Progenitor cell of endocrine pancreas (in vitro differentiated cells): Measurements from ENCODE around the gene OIT3. TPM values are rescaled to one million over a fixed set of nuclear protein-coding genes. Genes with fewer than 3 reads are reported as not detected.

ENCODE experiments used
- DNase-seq: peaks from one replicate; pipeline ENCODE4 v3.0.0; 2021; ENCODE audit warnings: low spot score; ENCODE audit not compliant: unreplicated experiment
- H3K27ac Mint-ChIP-seq: 2 replicates; pipeline ENCODE4 v1.8.0; 2021; ENCODE audit warnings: mild to moderate bottlenecking, moderate library complexity, mixed read lengths
- H3K27me3 Mint-ChIP-seq: 2 replicates; pipeline ENCODE4 v1.8.0; 2021; ENCODE audit warnings: mixed read lengths
- H3K36me3 Mint-ChIP-seq: 2 replicates; pipeline ENCODE4 v1.8.0; 2022; ENCODE audit warnings: mixed read lengths; ENCODE audit not compliant: insufficient read depth
- H3K4me1 Mint-ChIP-seq: 2 replicates; pipeline ENCODE4 v1.8.0; 2021; ENCODE audit warnings: low read depth, mixed read lengths
- H3K4me3 Mint-ChIP-seq: 2 replicates; pipeline ENCODE4 v1.8.0; 2021; ENCODE audit warnings: low read depth, mild to moderate bottlenecking, moderate library complexity, mixed read lengths
- H3K9me3 Mint-ChIP-seq: 2 replicates; pipeline ENCODE4 v1.8.0; 2021; ENCODE audit warnings: low read depth, mixed read lengths
- CTCF ChIP-seq: fragments of 200-600 bp; sonication (generic); IDR thresholded peaks from one replicate; pipeline ENCODE4 v1.5.0; 2021; ENCODE audit warnings: antibody characterized with exemption, mild to moderate bottlenecking; ENCODE audit not compliant: unreplicated experiment
- long read RNA-seq: library from polyadenylated mRNA; unstranded; transcript quantifications from one replicate; pipeline ENCODE4 v2.0.0, GENCODE V29; 2020
- total RNA-seq: library from RNA; stranded (reverse); gene quantifications from 2 replicates; pipeline ENCODE4 v1.2.1, GENCODE V29; 2021

The OIT3 gene
- 1.1 TPM in 2 replicates for total RNA-seq
- long read RNA-seq, partial matches to known transcripts: 0 of 2 reads
- long read RNA-seq, other reads (novel, unspliced or antisense): 2 of 2 reads

GRCh38 chr10:72893136-72893798 is at the start of gene OIT3:
Gene OIT3 (plus strand): TSS chr10:72893739. CDS start chr10:72893799, 60 bp downstream.
- H3K9me3 Mint-ChIP-seq: no peaks in the 10 kb centered on the region
- peaks cover 3% of the 10 kb centered on the region for H3K27me3 Mint-ChIP-seq
- no peak for DNase-seq
- H3K27ac Mint-ChIP-seq: no peak within 1 kb of the TSS
- H3K36me3 Mint-ChIP-seq: peaks cover 14% of the 10 kb centered on the region
- peaks cover 3% of the 10 kb centered on the region for H3K4me1 Mint-ChIP-seq
- H3K4me3 Mint-ChIP-seq: no peak within 1 kb of the TSS
- no peak for TF ChIP-seq CTCF

- peaks cover 9% of the 10 kb centered on the region for H3K9me3 Mint-ChIP-seq
- H3K4me3 Mint-ChIP-seq: no peak overlapping the region
- H3K36me3 Mint-ChIP-seq: peaks cover 16% of the 10 kb centered on the region
- no peak for DNase-seq
- H3K4me1 Mint-ChIP-seq: no peaks in the 10 kb centered on the region
- no peak for TF ChIP-seq CTCF
- no peaks in the 10 kb centered on the region for H3K27me3 Mint-ChIP-seq
- H3K27ac Mint-ChIP-seq: no peak overlapping the region
Measured at GRCh38 chr10:72846238-72846637, 47.3 kb upstream of the OIT3 start.

DNA sequence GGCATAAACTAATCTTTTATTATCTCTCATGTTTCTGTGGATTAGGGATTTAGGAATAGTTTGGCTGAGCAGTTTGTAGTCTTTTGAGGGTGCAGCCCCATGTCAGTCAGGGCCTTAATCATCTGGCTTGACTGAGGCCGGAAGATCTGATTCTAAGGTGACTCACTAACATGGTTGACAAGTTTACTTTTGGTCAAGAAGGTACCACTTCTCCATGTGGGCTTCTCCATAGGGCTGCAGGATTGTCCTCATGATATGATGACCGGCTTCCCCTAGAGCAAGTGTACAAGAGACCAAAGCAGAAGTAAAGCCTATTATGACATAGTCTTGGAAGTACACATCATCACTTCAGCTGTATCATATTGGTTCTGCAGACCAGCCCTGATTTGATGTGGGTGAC is 45.9 kb upstream of the OIT3 start:
- no peak for DNase-seq
- Mint-ChIP-seq H3K4me3 (no peak overlapping the region), H3K27me3 (no peaks in the 10 kb centered on the region), H3K4me1 (no peaks in the 10 kb centered on the region), H3K27ac (no peak overlapping the region), H3K9me3 (peaks cover 17% of the 10 kb centered on the region), H3K36me3 (peaks cover 25% of the 10 kb centered on the region)
- TF ChIP-seq CTCF: no peak

DNA sequence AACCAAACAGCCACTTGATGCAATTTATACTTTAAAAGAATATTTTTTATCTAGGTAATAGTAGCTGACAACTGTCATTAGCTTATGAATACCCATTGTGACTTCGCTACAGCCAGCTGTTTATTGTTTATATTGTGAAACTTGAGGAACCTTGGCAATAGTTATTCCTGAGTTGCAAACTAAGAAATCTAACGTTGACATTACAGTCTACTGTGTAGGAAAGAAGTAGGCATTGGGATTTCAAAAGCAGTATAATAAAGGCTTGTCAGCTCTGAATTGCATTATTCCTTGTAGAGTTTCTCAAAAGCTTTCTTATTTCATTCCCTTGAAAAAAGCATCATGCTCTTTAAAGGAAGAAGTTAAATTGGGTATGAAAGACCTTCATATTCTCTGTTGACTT is 42.7 kb upstream of the OIT3 start:
- Mint-ChIP-seq H3K27ac (no peak overlapping the region), H3K9me3 (peaks cover 25% of the 10 kb centered on the region), H3K36me3 (peaks cover 25% of the 10 kb centered on the region), H3K4me3 (no peak overlapping the region), H3K4me1 (no peaks in the 10 kb centered on the region), H3K27me3 (no peaks in the 10 kb centered on the region)
- TF ChIP-seq CTCF: no peak
- DNase-seq: no peak

GRCh38 chr10:72851509-72851908 is 42.0 kb upstream of the OIT3 start:
- DNase-seq: no peak
- no peaks in the 10 kb centered on the region for H3K4me1 Mint-ChIP-seq
- no peak overlapping the region for H3K4me3 Mint-ChIP-seq
- H3K27ac Mint-ChIP-seq: no peak overlapping the region
- no peak for TF ChIP-seq CTCF
- H3K27me3 Mint-ChIP-seq: no peaks in the 10 kb centered on the region
- H3K9me3 Mint-ChIP-seq: peaks cover 25% of the 10 kb centered on the region
- peaks cover 25% of the 10 kb centered on the region for H3K36me3 Mint-ChIP-seq
